A673 (cell line): ENCODE measurements around the gene HSPB6. TPM values are rescaled to one million over a fixed set of nuclear protein-coding genes. Genes with fewer than 3 reads are reported as not detected.

Experiments used
- BruUV-seq: library from RNA; stranded (reverse); fragments of 400-500 nt; replicated peaks from 2 replicates; lab custom pipeline; 2021; lab: Mats Ljungman, UMichigan
- CTCF ChIA-PET: fragments of 300-600 bp; sonication (Branson Sonifier 250); formaldehyde crosslinking; loops from one replicate; lab custom pipeline; 2022; ENCODE audit warnings: antibody characterized with exemption; lab: Charles Lee
- POLR2A ChIA-PET: fragments of 300-600 bp; sonication (Branson Sonifier 250); formaldehyde crosslinking; loops from one replicate; lab custom pipeline; 2022; ENCODE audit warnings: antibody characterized with exemption; ENCODE audit not compliant: low non-redundant PET; lab: Charles Lee
- DNase-seq: peaks from one replicate; pipeline ENCODE4 v3.0.0-alpha.2; 2015; ENCODE audit warnings: low spot score
- H3K27ac ChIP-seq: fragments of 200-600 bp; sonication (generic); 2 replicates; pipeline ENCODE4 v1.5.1; 2016; ENCODE audit warnings: mixed run types, low read depth, mild to moderate bottlenecking, mixed read lengths, antibody characterized with exemption, low read length; ENCODE audit not compliant: poor library complexity, severe bottlenecking
- H3K27me3 ChIP-seq: fragments of 200-600 bp; sonication (generic); replicated peaks from 2 replicates; pipeline ENCODE4 v1.6.1; 2017; ENCODE audit warnings: mixed run types, low read depth, mild to moderate bottlenecking, mixed read lengths, antibody characterized with exemption, low read length; ENCODE audit not compliant: insufficient read depth, poor library complexity
- H3K36me3 ChIP-seq: fragments of 200-600 bp; sonication (generic); 2 replicates; pipeline ENCODE4 v1.6.1; 2016; ENCODE audit warnings: mixed run types, mild to moderate bottlenecking, mixed read lengths, antibody characterized with exemption, low read length; ENCODE audit not compliant: insufficient read depth, poor library complexity, severe bottlenecking
- H3K4me1 ChIP-seq: fragments of 200-600 bp; sonication (generic); 2 replicates; pipeline ENCODE4 v1.6.1; 2017; ENCODE audit warnings: mixed run types, mild to moderate bottlenecking, mixed read lengths, antibody characterized with exemption, low read length; ENCODE audit not compliant: insufficient read depth, poor library complexity, severe bottlenecking
- H3K4me3 ChIP-seq: fragments of 200-600 bp; sonication (generic); 2 replicates; pipeline ENCODE4 v1.5.1; 2016; ENCODE audit warnings: low read depth, mixed run types, mild to moderate bottlenecking, mixed read lengths, low read length; ENCODE audit not compliant: poor library complexity, severe bottlenecking
- H3K9me3 ChIP-seq: fragments of 200-600 bp; sonication (generic); 2 replicates; pipeline ENCODE4 v1.6.1; 2016; ENCODE audit warnings: mixed run types, low read depth, mild to moderate bottlenecking, mixed read lengths, antibody characterized with exemption, low read length; ENCODE audit not compliant: poor library complexity, severe bottlenecking
- EZH2 ChIP-seq: fragments of 200-600 bp; sonication (generic); IDR thresholded peaks from 2 replicates; pipeline ENCODE4 v1.6.1; 2017; ENCODE audit warnings: borderline replicate concordance, low read depth, mild to moderate bottlenecking, mixed read lengths, antibody characterized with exemption, low read length; ENCODE audit not compliant: poor library complexity, severe bottlenecking
- intact Hi-C: fragments of 100-400 bp; cut with micrococcal nuclease; formaldehyde crosslinking; loops from one replicate; pipeline ENCODE4 v1.10.0; 2022; ENCODE audit not compliant: unreplicated experiment
- total RNA-seq: library from RNA; stranded (reverse); gene quantifications from 2 replicates; pipeline ENCODE4 v1.2.3, GENCODE V29; 2021
- TF ChIP-seq, protein P1 (sequence below): fragments of 300-800, 200-600 bp; sonication (generic); conservative IDR thresholded peaks from 2 replicates; pipeline ENCODE4 v1.5.1; 2017; ENCODE audit warnings: low read depth, mild to moderate bottlenecking, antibody characterized with exemption, low read length, moderate library complexity, mixed read lengths

Gene HSPB6
- total RNA-seq, 1 experiment from 2014 or later: not detected

DNA sequence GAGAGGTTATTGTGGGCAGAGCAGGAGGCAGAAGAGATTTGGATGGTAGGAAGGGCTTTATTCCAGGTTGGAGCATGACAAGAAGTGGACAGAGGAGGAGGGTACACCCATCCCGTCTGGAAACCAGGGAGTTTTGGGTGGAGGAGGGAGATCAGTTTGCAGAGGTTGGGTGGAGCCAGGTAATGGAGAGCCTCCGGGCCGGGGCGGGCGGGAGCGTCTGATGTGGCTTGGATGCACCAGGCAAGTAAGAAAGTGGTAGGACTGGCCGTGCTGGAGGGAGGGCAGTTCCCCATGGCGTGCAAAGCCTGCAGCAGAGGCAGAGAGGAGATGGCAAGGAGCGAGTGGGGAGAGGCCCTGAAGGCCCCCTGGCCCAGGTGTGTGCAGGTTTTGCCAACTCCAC is 25.5 kb downstream of the HSPB6 start:
- DNase-seq: no peak
- TF ChIP-seq EZH2: no peak
- TF ChIP-seq, protein P1, sequence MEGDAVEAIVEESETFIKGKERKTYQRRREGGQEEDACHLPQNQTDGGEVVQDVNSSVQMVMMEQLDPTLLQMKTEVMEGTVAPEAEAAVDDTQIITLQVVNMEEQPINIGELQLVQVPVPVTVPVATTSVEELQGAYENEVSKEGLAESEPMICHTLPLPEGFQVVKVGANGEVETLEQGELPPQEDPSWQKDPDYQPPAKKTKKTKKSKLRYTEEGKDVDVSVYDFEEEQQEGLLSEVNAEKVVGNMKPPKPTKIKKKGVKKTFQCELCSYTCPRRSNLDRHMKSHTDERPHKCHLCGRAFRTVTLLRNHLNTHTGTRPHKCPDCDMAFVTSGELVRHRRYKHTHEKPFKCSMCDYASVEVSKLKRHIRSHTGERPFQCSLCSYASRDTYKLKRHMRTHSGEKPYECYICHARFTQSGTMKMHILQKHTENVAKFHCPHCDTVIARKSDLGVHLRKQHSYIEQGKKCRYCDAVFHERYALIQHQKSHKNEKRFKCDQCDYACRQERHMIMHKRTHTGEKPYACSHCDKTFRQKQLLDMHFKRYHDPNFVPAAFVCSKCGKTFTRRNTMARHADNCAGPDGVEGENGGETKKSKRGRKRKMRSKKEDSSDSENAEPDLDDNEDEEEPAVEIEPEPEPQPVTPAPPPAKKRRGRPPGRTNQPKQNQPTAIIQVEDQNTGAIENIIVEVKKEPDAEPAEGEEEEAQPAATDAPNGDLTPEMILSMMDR: no peak
- no TSS peak for BruUV-seq
- no peak overlapping the region for H3K4me3 ChIP-seq
- POLR2A ChIA-PET: no interaction called here
- H3K4me1 ChIP-seq: no peaks in the 10 kb centered on the region
- no peaks in the 10 kb centered on the region for H3K27me3 ChIP-seq
- intact Hi-C loops: no loop called here
- no peaks in the 10 kb centered on the region for H3K9me3 ChIP-seq
- H3K27ac ChIP-seq: no peak overlapping the region
- H3K36me3 ChIP-seq: peaks cover 82% of the 10 kb centered on the region
- CTCF ChIA-PET: no interaction called here

DNA sequence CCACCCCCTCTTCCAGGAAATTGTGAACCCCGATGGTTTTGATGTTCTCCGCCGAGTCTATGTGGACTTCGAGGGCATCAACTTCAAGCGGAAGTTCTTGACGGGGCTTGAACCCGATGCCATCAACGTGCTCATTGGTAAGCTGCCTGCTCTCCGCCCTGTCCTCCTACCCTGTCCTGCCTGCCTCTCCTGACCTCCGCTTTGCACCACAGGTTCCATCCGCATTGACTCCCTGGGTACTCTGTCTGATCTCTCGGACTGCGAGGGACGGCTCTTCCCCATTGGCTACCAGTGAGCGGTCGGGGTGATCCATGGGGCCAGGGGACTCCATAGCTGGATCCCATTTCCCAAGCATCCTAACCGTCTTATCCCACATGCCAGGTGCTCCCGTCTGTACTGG is 26.5 kb downstream of the HSPB6 start:
- Histone ChIP-seq H3K4me3 (no peak overlapping the region), H3K36me3 (peaks cover 92% of the 10 kb centered on the region), H3K4me1 (no peaks in the 10 kb centered on the region), H3K27me3 (no peaks in the 10 kb centered on the region), H3K27ac (no peak overlapping the region), H3K9me3 (no peaks in the 10 kb centered on the region)
- no TSS peak for BruUV-seq
- CTCF ChIA-PET: no interaction called here
- POLR2A ChIA-PET: interaction anchor here (0.6 kb wide), 1 partner anchor 15 kb away, joined by 3 read pairs; the partner anchor contains the start of genes PSENEN and U2AF1L4
- DNase-seq: no peak
- TF ChIP-seq EZH2: no peak
- TF ChIP-seq, protein P1: no peak
- intact Hi-C loops: no loop called here

DNA sequence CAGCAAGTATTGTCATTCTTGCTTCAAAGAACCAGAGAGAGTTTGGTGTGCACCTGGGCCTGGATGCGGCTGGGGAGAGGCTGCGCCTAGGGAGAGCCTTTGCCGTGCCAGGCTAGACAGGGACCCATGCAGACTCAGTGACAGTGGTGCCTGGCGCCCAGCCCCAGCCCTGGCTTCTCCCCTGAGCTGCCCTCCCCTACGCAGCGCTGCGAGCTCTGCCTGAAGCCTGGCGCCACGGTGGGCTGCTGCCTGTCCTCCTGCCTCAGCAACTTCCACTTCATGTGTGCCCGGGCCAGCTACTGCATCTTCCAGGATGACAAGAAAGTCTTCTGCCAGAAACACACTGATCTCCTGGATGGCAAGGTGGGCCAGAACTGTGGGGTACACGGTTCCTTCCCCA is 27.1 kb downstream of the HSPB6 start:
- no peak for DNase-seq
- Histone ChIP-seq H3K4me1 (no peaks in the 10 kb centered on the region), H3K4me3 (no peak overlapping the region), H3K9me3 (no peaks in the 10 kb centered on the region), H3K27me3 (no peaks in the 10 kb centered on the region), H3K27ac (no peak overlapping the region), H3K36me3 (peaks cover 96% of the 10 kb centered on the region)
- TF ChIP-seq, protein P1: no peak
- no peak for TF ChIP-seq EZH2
- no TSS peak for BruUV-seq
- CTCF ChIA-PET: interaction anchor here (0.5 kb wide), 1 partner anchor 214 kb away, joined by 3 read pairs; no protein-coding TSS in a partner anchor
- intact Hi-C loops: no loop called here
- POLR2A ChIA-PET: no interaction called here
